ENCODE results near the gene LACC1. TPM values are rescaled to one million over a fixed set of nuclear protein-coding genes. Genes with fewer than 3 reads are reported as not detected.

Gene LACC1
- total and polyA plus RNA-seq, 2 of the 13 experiments (the other 11 are each of a cell fraction or from before 2014, with no cell fraction given) = 0.92 to 1.7 TPM

GRCh38 chr13:43878892-43879754, 581 bp upstream of the LACC1 start, which contains the start of gene CCDC122 (continued):
- TF ChIP-seq ZFP91 (CRISPR knock-in tag; IDR thresholded peaks at IDR 0.05; ENCODE audit: borderline replicate concordance) (peak; percentile 71; the same call in 1 of the 2 replicates), KMT2A (CRISPR knock-in tag; IDR thresholded peaks at IDR 0.05) (no peak), ZNF329 (CRISPR knock-in tag; IDR thresholded peaks at IDR 0.05; ENCODE audit: low read depth) (no peak), ZNF597 (CRISPR knock-in tag; IDR thresholded peaks at IDR 0.05) (no peak), SRY (CRISPR knock-in tag; IDR thresholded peaks at IDR 0.05) (peak; percentile 84), HOXA3 (CRISPR knock-in tag; IDR thresholded peaks at IDR 0.05) (peak; percentile 38; the same call in 1 of the 2 replicates), PHB2 (IDR thresholded peaks at IDR 0.05; ENCODE audit: partially characterized antibody) (no peak), SNAPC5 (CRISPR knock-in tag; IDR thresholded peaks at IDR 0.05; ENCODE audit: borderline replicate concordance) (peak; percentile 84; the same call in 1 of the 2 replicates), ZNF607 (CRISPR knock-in tag; IDR thresholded peaks at IDR 0.05; ENCODE audit: borderline replicate concordance) (peak; percentile 96), SMARCE1 (IDR thresholded peaks at IDR 0.05; ENCODE audit: borderline replicate concordance) (no peak), ZNF644 (CRISPR knock-in tag; IDR thresholded peaks at IDR 0.05; ENCODE audit: low read depth) (0 out of 2 replicates have a peak, but pooled peaks have one; percentile 12), SOX13 (IDR thresholded peaks at IDR 0.05) (no peak), SOX13 (CRISPR knock-in tag; conservative IDR thresholded peaks at IDR 0.05 in 1 of 2, IDR thresholded peaks at IDR 0.05 in 1 of 2) (no peak), RARA (CRISPR knock-in tag; IDR thresholded peaks at IDR 0.05) (peak; percentile 61), NFYC (CRISPR knock-in tag; IDR thresholded peaks at IDR 0.05) (no peak; the same call in 1 of the 2 replicates), SRSF1 (optimal IDR thresholded peaks at IDR 0.05; ENCODE audit: low read depth, low read length) (no peak), ZC3H4 (CRISPR knock-in tag; IDR thresholded peaks at IDR 0.05; ENCODE audit: borderline replicate concordance) (no peak), ZMAT3 (CRISPR knock-in tag; conservative IDR thresholded peaks at IDR 0.05) (no peak), ZNF598 (CRISPR knock-in tag; IDR thresholded peaks at IDR 0.05; ENCODE audit: borderline replicate concordance) (0 out of 2 replicates have a peak, but pooled peaks have one; percentile 40), NCOA1 (CRISPR knock-in tag; IDR thresholded peaks at IDR 0.05) (no peak), SP4 (CRISPR knock-in tag; IDR thresholded peaks at IDR 0.05) (peak; percentile 17; the same call in 1 of the 2 replicates)
- TF ChIP-seq, protein P1, sequence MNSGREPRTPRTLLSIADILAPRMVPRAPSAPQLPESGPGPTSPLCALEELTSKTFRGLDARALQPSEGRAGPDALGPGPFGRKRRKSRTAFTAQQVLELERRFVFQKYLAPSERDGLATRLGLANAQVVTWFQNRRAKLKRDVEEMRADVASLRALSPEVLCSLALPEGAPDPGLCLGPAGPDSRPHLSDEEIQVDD (CRISPR knock-in tag; IDR thresholded peaks at IDR 0.05; ENCODE audit: borderline replicate concordance) = no peak; the same call in 1 of the 2 replicates
- TF ChIP-seq, protein P2, sequence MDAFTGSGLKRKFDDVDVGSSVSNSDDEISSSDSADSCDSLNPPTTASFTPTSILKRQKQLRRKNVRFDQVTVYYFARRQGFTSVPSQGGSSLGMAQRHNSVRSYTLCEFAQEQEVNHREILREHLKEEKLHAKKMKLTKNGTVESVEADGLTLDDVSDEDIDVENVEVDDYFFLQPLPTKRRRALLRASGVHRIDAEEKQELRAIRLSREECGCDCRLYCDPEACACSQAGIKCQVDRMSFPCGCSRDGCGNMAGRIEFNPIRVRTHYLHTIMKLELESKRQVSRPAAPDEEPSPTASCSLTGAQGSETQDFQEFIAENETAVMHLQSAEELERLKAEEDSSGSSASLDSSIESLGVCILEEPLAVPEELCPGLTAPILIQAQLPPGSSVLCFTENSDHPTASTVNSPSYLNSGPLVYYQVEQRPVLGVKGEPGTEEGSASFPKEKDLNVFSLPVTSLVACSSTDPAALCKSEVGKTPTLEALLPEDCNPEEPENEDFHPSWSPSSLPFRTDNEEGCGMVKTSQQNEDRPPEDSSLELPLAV (CRISPR knock-in tag; conservative IDR thresholded peaks at IDR 0.05; ENCODE audit: low read depth) = no peak

Data from HepG2 (cell line).